Right kidney (tissue), 1 donor: ENCODE measurements around the gene CPA4.
A peak's percentile ranks its signal among the peaks of the same experiment; 100 is the strongest.

Experiments used
- DNase-seq: peaks from one replicate; pipeline ENCODE4 v3.0.0-alpha.2; 2016

Gene CPA4

GRCh38 chr7:130345136-130345535 is 52.2 kb downstream of the CPA4 start:
- no peak for DNase-seq

- no peak for DNase-seq
Observed at GRCh38 chr7:130345725-130346124, 52.8 kb downstream of the CPA4 start.

- DNase-seq, result no peak
Observed at GRCh38 chr7:130346177-130346905, 53.4 kb downstream of the CPA4 start.

GRCh38 chr7:130346941-130347340 is 54.0 kb downstream of the CPA4 start:
- DNase-seq, result no peak

- DNase-seq, result no peak
Observed at GRCh38 chr7:130349911-130350782, 57.2 kb downstream of the CPA4 start.

GRCh38 chr7:130350945-130351790 is 58.2 kb downstream of the CPA4 start:
- DNase-seq, result no peak

GRCh38 chr7:130351791-130352090 is 58.8 kb downstream of the CPA4 start:
- DNase-seq, result no peak

- DNase-seq, result no peak
Observed at GRCh38 chr7:130352194-130353074, 59.5 kb downstream of the CPA4 start.

GRCh38 chr7:130353196-130353595 is 60.2 kb downstream of the CPA4 start:
- DNase-seq, result no peak

GRCh38 chr7:130356121-130356875 is 63.3 kb downstream of the CPA4 start:
- DNase-seq, result peak; percentile 85

GRCh38 chr7:130356876-130357611 is 64.1 kb downstream of the CPA4 start:
- peak; percentile 57 for DNase-seq

GRCh38 chr7:130358471-130358870 is 65.5 kb downstream of the CPA4 start:
- no peak for DNase-seq

- DNase-seq, result no peak
Observed at GRCh38 chr7:130359276-130359857, 66.4 kb downstream of the CPA4 start.

- no peak for DNase-seq
Observed at GRCh38 chr7:130360518-130360917, 67.6 kb downstream of the CPA4 start.

GRCh38 chr7:130361681-130362080 is 68.7 kb downstream of the CPA4 start:
- DNase-seq, result no peak

- DNase-seq, result no peak
Observed at GRCh38 chr7:130362251-130362816, 69.4 kb downstream of the CPA4 start.

GRCh38 chr7:130363026-130363847 is 70.3 kb downstream of the CPA4 start:
- no peak for DNase-seq

GRCh38 chr7:130364451-130364850 is 71.5 kb downstream of the CPA4 start:
- no peak for DNase-seq

GRCh38 chr7:130365088-130365487 is 72.1 kb downstream of the CPA4 start:
- DNase-seq, result no peak
